Neural cell (in vitro differentiated cells): Measurements from ENCODE around the gene FBLN2. TPM values are rescaled to one million over a fixed set of nuclear protein-coding genes. Genes with fewer than 3 reads are reported as not detected.

Source experiments
- H2AFZ ChIP-seq: fragments of 200-600, 300-800 bp; sonication (generic), shearing (Covaris generic); 2 replicates; pipeline ENCODE4 v1.6.0; 2014; ENCODE audit warnings: low read depth, mild to moderate bottlenecking, antibody characterized with exemption, low read length, moderate library complexity
- H3F3A ChIP-seq: fragments of 200-600 bp; shearing (Covaris generic); 2 replicates; pipeline ENCODE4 v1.6.1; 2016; ENCODE audit warnings: mild to moderate bottlenecking, moderate library complexity, mixed read lengths, antibody characterized with exemption, low read length; ENCODE audit not compliant: insufficient read depth, poor library complexity, severe bottlenecking
- H3K27ac ChIP-seq: fragments of 200-600, 300-800 bp; sonication (generic), shearing (Covaris generic); 2 replicates; pipeline ENCODE4 v1.5.1; 2014; ENCODE audit warnings: mild to moderate bottlenecking, low read length, moderate library complexity
- H3K27me3 ChIP-seq: fragments of 300-800, 200-600 bp; sonication (generic), shearing (Covaris generic); 2 replicates; pipeline ENCODE4 v1.6.0; 2014; ENCODE audit warnings: mild to moderate bottlenecking, low read depth, low read length, moderate library complexity; ENCODE audit not compliant: insufficient read depth
- H3K36me3 ChIP-seq: fragments of 300-800, 200-600 bp; sonication (generic), shearing (Covaris generic); 2 replicates; pipeline ENCODE4 v1.5.1; 2014; ENCODE audit warnings: mild to moderate bottlenecking, antibody characterized with exemption, low read length, moderate library complexity; ENCODE audit not compliant: insufficient read depth
- H3K4me2 ChIP-seq: fragments of 300-800, 200-600 bp; sonication (generic), shearing (Covaris generic); 2 replicates; pipeline ENCODE4 v1.6.0; 2014; ENCODE audit warnings: mild to moderate bottlenecking, low read length
- H3K4me3 ChIP-seq: fragments of 300-800, 200-600 bp; sonication (generic), shearing (Covaris generic); 2 replicates; pipeline ENCODE4 v1.5.1; 2014; ENCODE audit warnings: mild to moderate bottlenecking, low read length, moderate library complexity
- H3K79me2 ChIP-seq: fragments of 200-600 bp; shearing (Covaris generic); replicated peaks from 2 replicates; pipeline ENCODE4 v1.6.0; 2014; ENCODE audit warnings: mild to moderate bottlenecking, low read length, moderate library complexity; ENCODE audit not compliant: insufficient read depth
- H3K9ac ChIP-seq: fragments of 300-800, 200-600 bp; sonication (generic), shearing (Covaris generic); 2 replicates; pipeline ENCODE4 v1.6.1; 2016; ENCODE audit warnings: mild to moderate bottlenecking, low read length, mixed read lengths
- H3K9me2 ChIP-seq: fragments of 200-600 bp; shearing (Covaris generic); 2 replicates; pipeline ENCODE4 v1.6.1; 2016; ENCODE audit warnings: mild to moderate bottlenecking, low read length, mixed read lengths; ENCODE audit not compliant: insufficient read depth
- H3K9me3 ChIP-seq: fragments of 200-600, 300-800 bp; sonication (generic), shearing (Covaris generic); 2 replicates; pipeline ENCODE4 v1.6.1; 2016; ENCODE audit warnings: mild to moderate bottlenecking, mixed run types, low read length, moderate library complexity, mixed read lengths
- H4K20me1 ChIP-seq: fragments of 200-600 bp; shearing (Covaris generic); 2 replicates; pipeline ENCODE4 v1.6.1; 2016; ENCODE audit warnings: mild to moderate bottlenecking, mixed run types; ENCODE audit not compliant: insufficient read depth
- EP300 ChIP-seq: fragments of 450-650 bp; conservative IDR thresholded peaks from 2 replicates; pipeline ENCODE4 v1.6.1; 2014; ENCODE audit warnings: antibody characterized with exemption, mild to moderate bottlenecking, moderate library complexity; ENCODE audit not compliant: poor library complexity, severe bottlenecking
- EZH2 ChIP-seq: fragments of 200-600, 300-800 bp; shearing (Covaris generic), sonication (generic); IDR thresholded peaks from 2 replicates; pipeline ENCODE4 v1.6.1; 2014; ENCODE audit warnings: antibody characterized with exemption, low read length, borderline replicate concordance, mild to moderate bottlenecking; ENCODE audit not compliant: insufficient read depth, poor library complexity, severe bottlenecking
- MXI1 ChIP-seq: fragments of 450-650 bp; conservative IDR thresholded peaks from 2 replicates; pipeline ENCODE4 v1.6.1; 2014; ENCODE audit warnings: antibody characterized with exemption, mild to moderate bottlenecking; ENCODE audit not compliant: poor library complexity, severe bottlenecking
- POLR2AphosphoS5 ChIP-seq: IDR thresholded peaks from 2 replicates; pipeline ENCODE4 v1.6.1; 2012
- RAD21 ChIP-seq: fragments of 450-650 bp; conservative IDR thresholded peaks from 2 replicates; pipeline ENCODE4 v1.6.1; 2014; ENCODE audit warnings: antibody characterized with exemption, mild to moderate bottlenecking, moderate library complexity
- SMC3 ChIP-seq: fragments of 450-650 bp; conservative IDR thresholded peaks from 2 replicates; pipeline ENCODE4 v1.6.1; 2014; ENCODE audit warnings: antibody characterized with exemption, mild to moderate bottlenecking, moderate library complexity; ENCODE audit not compliant: poor library complexity
- TAF1 ChIP-seq: IDR thresholded peaks from 2 replicates; pipeline ENCODE4 v1.6.1; 2012; ENCODE audit warnings: low read depth
- polyA plus RNA-seq: library from polyadenylated mRNA; depleted of rRNA; stranded (reverse); fragments of >200 nt; gene quantifications from 2 replicates; pipeline ENCODE4 v1.2.3, GENCODE V29; 2014
- TF ChIP-seq, protein P1 (sequence below): fragments of 450-650 bp; IDR thresholded peaks from 2 replicates; pipeline ENCODE4 v1.5.1; 2014; ENCODE audit warnings: antibody characterized with exemption, mild to moderate bottlenecking, moderate library complexity; ENCODE audit not compliant: poor library complexity, severe bottlenecking
- TF ChIP-seq, protein P2 (sequence below): IDR thresholded peaks from 2 replicates; pipeline ENCODE4 v1.6.1; 2012; ENCODE audit warnings: borderline replicate concordance

The FBLN2 gene
- polyA plus RNA-seq, 1 donor from 2014 or later = 0.37 TPM

GRCh38 chr3:13663781-13664535, 115.0 kb downstream of the FBLN2 start:
- H3K27ac ChIP-seq = no peak overlapping the region
- no peaks in the 10 kb centered on the region for H3K79me2 ChIP-seq
- H4K20me1 ChIP-seq = no peaks in the 10 kb centered on the region
- no peaks in the 10 kb centered on the region for H3K27me3 ChIP-seq
- no peaks in the 10 kb centered on the region for H3K9me3 ChIP-seq
- TF ChIP-seq, protein P1, sequence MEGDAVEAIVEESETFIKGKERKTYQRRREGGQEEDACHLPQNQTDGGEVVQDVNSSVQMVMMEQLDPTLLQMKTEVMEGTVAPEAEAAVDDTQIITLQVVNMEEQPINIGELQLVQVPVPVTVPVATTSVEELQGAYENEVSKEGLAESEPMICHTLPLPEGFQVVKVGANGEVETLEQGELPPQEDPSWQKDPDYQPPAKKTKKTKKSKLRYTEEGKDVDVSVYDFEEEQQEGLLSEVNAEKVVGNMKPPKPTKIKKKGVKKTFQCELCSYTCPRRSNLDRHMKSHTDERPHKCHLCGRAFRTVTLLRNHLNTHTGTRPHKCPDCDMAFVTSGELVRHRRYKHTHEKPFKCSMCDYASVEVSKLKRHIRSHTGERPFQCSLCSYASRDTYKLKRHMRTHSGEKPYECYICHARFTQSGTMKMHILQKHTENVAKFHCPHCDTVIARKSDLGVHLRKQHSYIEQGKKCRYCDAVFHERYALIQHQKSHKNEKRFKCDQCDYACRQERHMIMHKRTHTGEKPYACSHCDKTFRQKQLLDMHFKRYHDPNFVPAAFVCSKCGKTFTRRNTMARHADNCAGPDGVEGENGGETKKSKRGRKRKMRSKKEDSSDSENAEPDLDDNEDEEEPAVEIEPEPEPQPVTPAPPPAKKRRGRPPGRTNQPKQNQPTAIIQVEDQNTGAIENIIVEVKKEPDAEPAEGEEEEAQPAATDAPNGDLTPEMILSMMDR = no peak
- TF ChIP-seq POLR2AphosphoS5 (no peak), RAD21 (no peak), TAF1 (no peak), EZH2 (no peak), EP300 (no peak), MXI1 (no peak), SMC3 (no peak)
- TF ChIP-seq, protein P2, sequence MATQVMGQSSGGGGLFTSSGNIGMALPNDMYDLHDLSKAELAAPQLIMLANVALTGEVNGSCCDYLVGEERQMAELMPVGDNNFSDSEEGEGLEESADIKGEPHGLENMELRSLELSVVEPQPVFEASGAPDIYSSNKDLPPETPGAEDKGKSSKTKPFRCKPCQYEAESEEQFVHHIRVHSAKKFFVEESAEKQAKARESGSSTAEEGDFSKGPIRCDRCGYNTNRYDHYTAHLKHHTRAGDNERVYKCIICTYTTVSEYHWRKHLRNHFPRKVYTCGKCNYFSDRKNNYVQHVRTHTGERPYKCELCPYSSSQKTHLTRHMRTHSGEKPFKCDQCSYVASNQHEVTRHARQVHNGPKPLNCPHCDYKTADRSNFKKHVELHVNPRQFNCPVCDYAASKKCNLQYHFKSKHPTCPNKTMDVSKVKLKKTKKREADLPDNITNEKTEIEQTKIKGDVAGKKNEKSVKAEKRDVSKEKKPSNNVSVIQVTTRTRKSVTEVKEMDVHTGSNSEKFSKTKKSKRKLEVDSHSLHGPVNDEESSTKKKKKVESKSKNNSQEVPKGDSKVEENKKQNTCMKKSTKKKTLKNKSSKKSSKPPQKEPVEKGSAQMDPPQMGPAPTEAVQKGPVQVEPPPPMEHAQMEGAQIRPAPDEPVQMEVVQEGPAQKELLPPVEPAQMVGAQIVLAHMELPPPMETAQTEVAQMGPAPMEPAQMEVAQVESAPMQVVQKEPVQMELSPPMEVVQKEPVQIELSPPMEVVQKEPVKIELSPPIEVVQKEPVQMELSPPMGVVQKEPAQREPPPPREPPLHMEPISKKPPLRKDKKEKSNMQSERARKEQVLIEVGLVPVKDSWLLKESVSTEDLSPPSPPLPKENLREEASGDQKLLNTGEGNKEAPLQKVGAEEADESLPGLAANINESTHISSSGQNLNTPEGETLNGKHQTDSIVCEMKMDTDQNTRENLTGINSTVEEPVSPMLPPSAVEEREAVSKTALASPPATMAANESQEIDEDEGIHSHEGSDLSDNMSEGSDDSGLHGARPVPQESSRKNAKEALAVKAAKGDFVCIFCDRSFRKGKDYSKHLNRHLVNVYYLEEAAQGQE = no peak
- H3K9me2 ChIP-seq = no peaks in the 10 kb centered on the region
- H3K9ac ChIP-seq = no peak overlapping the region
- H3K4me3 ChIP-seq = no peak overlapping the region
- no peak overlapping the region for H2AFZ ChIP-seq
- no peak overlapping the region for H3K4me2 ChIP-seq
- no peaks in the 10 kb centered on the region for H3K36me3 ChIP-seq
- H3F3A ChIP-seq = no peaks in the 10 kb centered on the region

- no peaks in the 10 kb centered on the region for H3K9me3 ChIP-seq
- no peak overlapping the region for H3K4me2 ChIP-seq
- TF ChIP-seq SMC3 (no peak), MXI1 (no peak), RAD21 (no peak), EP300 (no peak), EZH2 (no peak), POLR2AphosphoS5 (no peak), TAF1 (no peak)
- TF ChIP-seq, protein P1 = no peak
- TF ChIP-seq, protein P2 = no peak
- no peak overlapping the region for H3K4me3 ChIP-seq
- H3F3A ChIP-seq = no peaks in the 10 kb centered on the region
- H3K9ac ChIP-seq = no peak overlapping the region
- no peaks in the 10 kb centered on the region for H4K20me1 ChIP-seq
- no peaks in the 10 kb centered on the region for H3K79me2 ChIP-seq
- no peak overlapping the region for H2AFZ ChIP-seq
- no peaks in the 10 kb centered on the region for H3K27me3 ChIP-seq
- H3K27ac ChIP-seq = no peak overlapping the region
- no peaks in the 10 kb centered on the region for H3K36me3 ChIP-seq
- no peaks in the 10 kb centered on the region for H3K9me2 ChIP-seq
These were observed 116.8 kb downstream of the FBLN2 start for GRCh38 chr3:13665582-13666226.
